Measurements from ENCODE around the gene SPG11.
"Not testable (repeated sequence)": the region's sequence is repeated elsewhere in the genome, so short reads cannot be mapped to it uniquely, and the experiment has no call there.

The SPG11 gene

GRCh38 chr15:44675911-44676310 lies 12.4 kb upstream of the SPG11 start:
- DNase-seq (ENCODE audit: low read depth, low spot score), result no peak

GRCh38 chr15:44673639-44674038 lies 10.2 kb upstream of the SPG11 start:
- DNase-seq (ENCODE audit: low read depth, low spot score), result no peak

- no peak for DNase-seq (ENCODE audit: low read depth, low spot score)
These were observed 6.9 kb upstream of the SPG11 start for GRCh38 chr15:44670087-44670950.

DNA sequence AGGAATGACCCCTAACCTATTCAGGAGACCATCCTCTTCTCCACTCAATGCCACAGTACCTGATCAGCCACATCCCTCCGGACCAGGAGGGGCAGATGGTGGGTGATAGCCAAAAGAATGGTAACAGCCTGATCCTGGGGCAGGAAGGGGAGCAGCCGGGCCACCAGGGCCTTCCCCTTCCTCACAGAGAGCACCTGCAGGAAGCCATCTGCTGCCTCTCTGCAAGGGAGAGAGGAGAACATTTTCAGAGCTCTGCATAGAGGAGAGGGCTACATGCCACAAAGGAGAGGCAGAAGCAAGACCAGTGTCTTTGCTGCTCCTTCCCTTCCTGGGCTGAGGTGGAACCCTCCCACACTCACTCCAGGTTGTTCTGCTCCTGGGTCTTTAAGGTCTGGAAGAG lies 5.5 kb upstream of the SPG11 start:
- DNase-seq (ENCODE audit: low read depth, low spot score), result no peak

GRCh38 chr15:44667039-44667360 lies 3.5 kb upstream of the SPG11 start:
- DNase-seq (ENCODE audit: low read depth, low spot score), result no peak

DNA sequence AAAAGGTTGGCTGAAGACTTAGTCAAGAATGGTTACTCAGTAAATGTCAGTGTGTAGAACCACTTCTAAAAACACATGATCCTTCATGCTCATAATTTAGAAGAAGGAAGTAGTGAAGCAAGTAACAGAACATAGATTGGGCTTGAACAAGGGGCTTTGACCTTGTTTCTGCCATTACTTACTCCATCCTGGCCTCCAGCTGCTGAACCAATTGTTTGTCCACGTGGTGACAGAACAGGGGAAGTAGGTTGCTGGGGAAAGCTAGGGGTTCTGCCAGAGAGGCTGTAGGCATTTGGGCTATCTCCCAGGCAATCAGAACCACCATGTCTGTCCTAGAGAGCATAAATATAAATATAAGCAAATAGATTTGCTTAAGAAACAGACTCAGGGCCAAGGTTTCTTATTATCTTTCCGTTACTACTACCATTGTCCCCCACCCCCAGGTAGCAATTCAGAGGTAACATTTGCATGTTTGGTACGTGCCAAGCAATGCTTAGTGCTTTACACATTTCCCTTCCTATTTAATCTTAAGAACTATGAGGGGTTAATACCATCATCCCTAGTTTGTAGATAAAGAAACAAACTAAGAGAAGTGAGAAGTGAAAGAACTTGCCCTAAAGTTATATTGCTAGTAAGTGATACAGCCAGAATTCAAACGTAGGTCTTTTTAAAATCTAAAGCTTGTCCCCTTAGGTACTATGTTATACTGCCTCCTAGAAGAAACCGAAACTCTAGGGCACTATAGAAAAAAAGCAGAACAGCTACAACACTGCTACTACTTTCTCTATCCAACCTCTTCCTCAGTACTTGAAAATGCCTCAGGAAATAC lies 3.0 kb upstream of the SPG11 start:
- DNase-seq (ENCODE audit: low read depth, low spot score), result no peak

- peak; percentile 70 for DNase-seq (ENCODE audit: low read depth, low spot score)
These were observed 718 bp downstream of the SPG11 start for GRCh38 chr15:44662478-44663409.

GRCh38 chr15:44661576-44661975 lies 1.9 kb downstream of the SPG11 start:
- DNase-seq (ENCODE audit: low read depth, low spot score), result no peak

- DNase-seq (ENCODE audit: low read depth, low spot score), result no peak
These were observed 4.4 kb downstream of the SPG11 start for GRCh38 chr15:44659056-44659455.

DNA sequence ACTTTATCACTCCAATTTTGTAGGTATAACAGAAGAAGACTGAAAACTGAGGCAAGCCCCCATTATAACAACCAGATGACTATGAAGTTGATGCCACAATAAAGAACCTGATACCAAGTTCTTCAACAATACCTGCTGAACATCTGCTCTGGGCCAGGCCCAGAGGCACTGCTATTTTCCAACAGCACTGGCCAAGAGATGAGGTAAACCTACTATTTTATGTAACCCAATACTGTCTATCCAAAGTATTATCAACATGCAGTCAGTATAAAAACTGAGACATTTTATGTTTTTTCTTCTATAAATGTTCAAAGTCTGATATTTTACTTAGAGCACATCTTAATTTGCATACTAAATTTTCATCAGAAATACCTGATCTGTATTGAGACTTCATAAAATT lies 6.1 kb downstream of the SPG11 start:
- no peak for DNase-seq (ENCODE audit: low read depth, low spot score)

DNA sequence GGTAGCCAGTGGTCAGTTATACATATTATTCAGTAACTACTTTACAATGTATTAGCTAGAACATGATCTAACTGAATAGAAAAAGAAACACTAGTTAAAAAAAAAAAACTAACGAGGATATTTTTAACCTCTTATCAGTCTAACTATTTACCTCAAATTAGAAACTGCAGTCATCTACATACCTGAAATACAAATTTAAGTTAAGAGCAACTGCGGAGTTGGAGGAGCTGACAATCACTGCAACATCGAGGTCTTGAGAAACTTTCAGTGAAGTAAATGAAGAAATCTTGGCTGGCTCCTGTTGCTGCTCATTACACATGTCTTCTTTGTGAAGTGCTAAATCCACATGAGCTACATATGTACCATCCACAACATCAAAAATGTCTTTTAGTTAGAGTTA lies 6.5 kb downstream of the SPG11 start:
- DNase-seq (ENCODE audit: low read depth, low spot score), result no peak

DNA sequence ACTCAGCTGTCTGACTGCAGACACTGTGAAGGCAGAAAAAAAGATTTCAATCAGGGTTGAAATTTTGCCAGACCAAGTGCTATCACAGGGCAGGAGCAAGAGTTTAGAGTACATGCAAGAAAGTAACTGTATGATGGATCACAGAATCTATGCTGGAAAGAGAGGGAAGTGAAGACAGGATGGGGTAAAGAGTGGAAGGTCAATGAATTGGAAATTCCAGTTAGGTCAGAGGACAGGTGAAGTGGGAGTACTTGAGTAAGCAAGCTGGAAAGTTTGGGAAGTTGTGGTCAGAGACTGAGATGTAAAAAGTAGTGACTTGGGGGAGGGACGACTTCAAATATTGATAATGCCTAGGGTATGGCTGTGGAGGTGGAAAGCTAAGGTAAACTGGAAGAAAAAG lies 7.2 kb downstream of the SPG11 start:
- no peak for DNase-seq (ENCODE audit: low read depth, low spot score)

- DNase-seq (ENCODE audit: low read depth, low spot score), result no peak
These were observed 8.6 kb downstream of the SPG11 start for GRCh38 chr15:44654858-44655257.

GRCh38 chr15:44647637-44648036 lies 15.8 kb downstream of the SPG11 start:
- no peak for DNase-seq (ENCODE audit: low read depth, low spot score)

- no peak for DNase-seq (ENCODE audit: low read depth, low spot score)
These were observed 16.4 kb downstream of the SPG11 start for GRCh38 chr15:44647036-44647435.

DNA sequence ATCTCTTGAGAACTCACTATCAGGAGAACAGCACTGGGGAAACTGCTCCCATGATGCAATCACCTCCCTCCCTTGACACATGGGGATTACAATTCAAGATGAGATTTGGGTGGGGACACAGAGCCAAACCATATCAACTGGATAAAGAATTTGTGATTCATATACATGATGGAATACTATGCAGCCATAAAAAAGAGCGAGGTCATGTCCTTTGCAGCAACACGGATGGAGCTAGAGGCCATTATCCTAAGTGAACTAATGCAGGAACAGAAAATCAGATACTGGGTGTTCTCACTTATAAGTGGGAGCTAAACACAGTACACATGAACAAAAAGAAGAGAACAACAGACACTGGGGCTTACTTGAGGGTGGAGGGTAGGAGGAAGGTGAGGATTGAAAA lies 17.0 kb downstream of the SPG11 start:
- DNase-seq (ENCODE audit: low read depth, low spot score), result no peak

GRCh38 chr15:44641651-44642050 lies 21.8 kb downstream of the SPG11 start:
- DNase-seq (ENCODE audit: low read depth, low spot score), result no peak

DNA sequence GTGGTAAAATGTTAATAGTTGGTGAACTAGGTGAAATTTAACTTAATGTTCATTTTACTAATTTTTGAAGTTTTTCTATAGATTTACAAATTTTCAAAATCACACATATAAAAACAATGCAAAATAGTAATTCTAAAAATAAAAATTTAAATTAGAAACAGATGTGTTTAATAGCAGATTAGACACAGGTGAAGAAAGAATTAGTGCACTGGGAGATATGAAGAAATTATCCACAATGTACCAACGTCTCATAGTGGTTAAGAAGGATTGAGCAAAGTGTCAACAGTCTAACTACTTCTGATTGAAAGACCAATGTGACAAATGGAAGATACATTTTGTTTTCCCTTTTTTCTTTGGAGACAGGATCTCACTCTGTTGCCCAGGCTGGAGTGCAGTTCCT lies 26.5 kb downstream of the SPG11 start:
- no peak for DNase-seq (ENCODE audit: low read depth, low spot score)

- DNase-seq (ENCODE audit: low read depth, low spot score), result no peak
These were observed 29.9 kb downstream of the SPG11 start for GRCh38 chr15:44633603-44634002.

GRCh38 chr15:44625286-44625685 lies 38.2 kb downstream of the SPG11 start:
- DNase-seq (ENCODE audit: low read depth, low spot score), result not testable (repeated sequence)

DNA sequence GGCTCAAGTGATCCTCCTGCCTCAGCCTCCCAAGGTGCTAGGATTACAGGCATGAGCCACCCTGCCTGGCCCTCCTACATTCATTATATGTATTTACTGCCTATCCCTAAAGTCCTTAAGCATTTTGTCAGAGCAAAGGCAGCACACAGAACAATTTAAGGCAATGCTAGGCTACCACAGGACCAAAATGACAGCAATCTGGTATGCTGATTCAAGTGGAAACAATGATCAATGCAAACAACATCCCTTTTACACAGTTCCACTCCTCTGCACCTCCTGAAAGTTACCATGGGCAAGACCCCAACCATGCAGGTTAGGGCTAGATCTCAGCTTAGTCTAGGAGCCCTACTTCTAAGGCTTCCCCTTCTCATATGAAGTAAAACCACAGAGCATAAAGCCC lies 40.3 kb downstream of the SPG11 start:
- no peak for DNase-seq (ENCODE audit: low read depth, low spot score)

DNA sequence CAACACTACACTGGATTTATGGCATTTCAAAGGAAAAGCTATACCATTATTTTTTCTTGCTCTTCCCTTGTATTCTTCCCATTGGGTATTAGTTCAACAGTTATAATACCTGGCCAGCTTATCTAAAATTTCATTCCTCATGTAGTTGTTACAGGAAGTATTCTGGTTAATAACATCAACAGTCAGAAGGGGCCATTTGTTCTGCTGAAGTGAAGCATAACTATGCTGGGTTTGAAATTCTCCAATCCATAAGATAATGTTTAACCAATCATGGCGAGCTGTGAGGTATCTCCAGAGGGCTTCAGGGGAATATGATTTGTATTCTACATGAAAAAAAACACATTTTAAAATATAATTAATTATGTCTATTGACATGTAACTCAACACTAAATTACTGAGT lies 43.4 kb downstream of the SPG11 start:
- DNase-seq (ENCODE audit: low read depth, low spot score), result no peak
